Urinary bladder (tissue), 2 donors: Measurements from ENCODE around the gene CXCR5. TPM values are rescaled to one million over a fixed set of nuclear protein-coding genes. Genes with fewer than 3 reads are reported as not detected.

Source experiments
- polyA plus RNA-seq: library from polyadenylated mRNA; stranded (reverse); fragments of 200-250 nt; gene quantifications from one replicate; pipeline ENCODE4 v1.2.3, GENCODE V29; 2013
- small RNA-seq: library from RNA; depleted of rRNA; stranded (forward); fragments of <200 nt; gene quantifications from one replicate; pipeline ENCODE3, GENCODE V24; 2014
- total RNA-seq: library from RNA; depleted of rRNA; stranded (reverse); fragments of >200 nt; gene quantifications from one replicate; pipeline ENCODE4 v1.2.3, GENCODE V29; 2014
- donor health status: healthy.

The CXCR5 gene
- total and polyA plus RNA-seq, 2 donors, result 0.38 TPM; not detected in 1

Small RNA genes within 50 kb of the gene (small RNA-seq; reads per million reads assigned to genes)
- gene MIR4492 (not detected), gene RF00019 (not detected), gene RN7SL688P (not detected)

Other genes with a start within 250 kb of the CXCR5 start
- gene TREH, start 204.2 kb upstream of the CXCR5 start, total RNA-seq, result not detected
- 1.0 TPM for gene TREH, start 204.2 kb upstream of the CXCR5 start, polyA plus RNA-seq
- gene DDX6, start 92.7 kb upstream of the CXCR5 start, total RNA-seq, result 212 TPM
- 33.3 TPM for gene DDX6, start 92.7 kb upstream of the CXCR5 start, polyA plus RNA-seq
- gene BCL9L, start 42.0 kb downstream of the CXCR5 start, total RNA-seq, result 15.1 TPM
- 48.1 TPM for gene BCL9L, start 42.0 kb downstream of the CXCR5 start, polyA plus RNA-seq
- gene UPK2, start 72.4 kb downstream of the CXCR5 start, total RNA-seq, result 38.2 TPM
- gene UPK2, start 72.4 kb downstream of the CXCR5 start, polyA plus RNA-seq, result 33.8 TPM
- not detected for gene FOXR1, start 87.9 kb downstream of the CXCR5 start, total RNA-seq
- gene FOXR1, start 87.9 kb downstream of the CXCR5 start, polyA plus RNA-seq, result not detected
- gene CENATAC, start 114.2 kb downstream of the CXCR5 start, total RNA-seq, result 34.3 TPM
- gene CENATAC, start 114.2 kb downstream of the CXCR5 start, polyA plus RNA-seq, result 12.8 TPM
- gene RPS25, start 134.5 kb downstream of the CXCR5 start, total RNA-seq, result 904 TPM
- gene RPS25, start 134.5 kb downstream of the CXCR5 start, polyA plus RNA-seq, result 1,476 TPM
- gene TRAPPC4, start 134.9 kb downstream of the CXCR5 start, total RNA-seq, result 40.6 TPM
- gene TRAPPC4, start 134.9 kb downstream of the CXCR5 start, polyA plus RNA-seq, result 59.3 TPM
- gene SLC37A4, start 147.0 kb downstream of the CXCR5 start, total RNA-seq, result 5.2 TPM
- gene SLC37A4, start 147.0 kb downstream of the CXCR5 start, polyA plus RNA-seq, result 9.8 TPM
- 32.4 TPM for gene HYOU1, start 173.3 kb downstream of the CXCR5 start, total RNA-seq
- 43.8 TPM for gene HYOU1, start 173.3 kb downstream of the CXCR5 start, polyA plus RNA-seq
- gene VPS11, start 183.9 kb downstream of the CXCR5 start, total RNA-seq, result 20.2 TPM
- gene VPS11, start 183.9 kb downstream of the CXCR5 start, polyA plus RNA-seq, result 41.9 TPM
- 6.5 TPM for gene HMBS, start 201.0 kb downstream of the CXCR5 start, total RNA-seq
- 19.0 TPM for gene HMBS, start 201.0 kb downstream of the CXCR5 start, polyA plus RNA-seq
- gene DPAGT1, start 218.0 kb downstream of the CXCR5 start, total RNA-seq, result 12.1 TPM
- 29.1 TPM for gene DPAGT1, start 218.0 kb downstream of the CXCR5 start, polyA plus RNA-seq
- gene C2CD2L, start 223.5 kb downstream of the CXCR5 start, total RNA-seq, result 3.4 TPM
- 9.8 TPM for gene C2CD2L, start 223.5 kb downstream of the CXCR5 start, polyA plus RNA-seq
- gene HINFP, start 237.7 kb downstream of the CXCR5 start, total RNA-seq, result 16.5 TPM
- 17.6 TPM for gene HINFP, start 237.7 kb downstream of the CXCR5 start, polyA plus RNA-seq